DND-41 (cell line): ENCODE data around the gene TAS2R60.

ENCODE experiments used
- CTCF ChIP-seq: IDR thresholded peaks from 2 replicates; pipeline ENCODE4 v1.5.1; 2012; ENCODE audit warnings: borderline replicate concordance, low read length, moderate library complexity, mild to moderate bottlenecking; ENCODE audit not compliant: poor library complexity, severe bottlenecking; ENCODE audit errors: extremely low read depth
- EZH2 ChIP-seq: IDR thresholded peaks from 3 replicates; pipeline ENCODE4 v1.6.1; 2012; ENCODE audit warnings: borderline replicate concordance, low read depth, mild to moderate bottlenecking, moderate library complexity, low read length, inconsistent platforms; ENCODE audit not compliant: severe bottlenecking

- TF ChIP-seq CTCF: no peak
- no peak for TF ChIP-seq EZH2
Measured at GRCh38 chr7:143436325-143436946, 6.8 kb upstream of the TAS2R60 start.
